Liver (tissue), 9 donors: ENCODE data around the gene TIGD2. TPM values are rescaled to one million over a fixed set of nuclear protein-coding genes. Genes with fewer than 3 reads are reported as not detected.

Experiments
- DNase-seq: peaks from one replicate; pipeline ENCODE4 v3.0.0-alpha.2; 2017; ENCODE audit warnings: low spot score
- H3K27ac ChIP-seq, 2 donors: one replicate each; pipeline ENCODE4 v1.7.0; 2013; ENCODE audit warnings: inconsistent platforms in 2 of 2, low read length in 2 of 2, control low read depth in 1 of 2, low read depth in 1 of 2, mild to moderate bottlenecking in 1 of 2
- H3K27me3 ChIP-seq, 4 donors: one replicate each; pipeline versions ENCODE4 v1.6.1 to v1.7.0; 2013; ENCODE audit warnings: low read length in 3 of 4, inconsistent platforms in 1 of 4, mild to moderate bottlenecking in 1 of 4, moderate library complexity in 1 of 4; ENCODE audit not compliant: control insufficient read depth in 4 of 4, insufficient read depth in 4 of 4
- H3K36me3 ChIP-seq, 4 donors: one replicate each; pipeline versions ENCODE4 v1.6.1 to v1.7.0; 2013; ENCODE audit warnings: low read length in 3 of 4, mild to moderate bottlenecking in 3 of 4, low read depth in 1 of 4, moderate library complexity in 1 of 4; ENCODE audit not compliant: control insufficient read depth in 4 of 4, insufficient read depth in 3 of 4
- H3K4me1 ChIP-seq, 4 donors: one replicate each; pipeline versions ENCODE4 v1.6.1 to v1.7.0; 2013; ENCODE audit warnings: low read length in 3 of 4, mild to moderate bottlenecking in 3 of 4, moderate library complexity in 1 of 4; ENCODE audit not compliant: control insufficient read depth in 4 of 4, insufficient read depth in 4 of 4
- H3K4me3 ChIP-seq, 3 donors: one replicate each; pipeline versions ENCODE4 v1.6.1 to v1.7.0; 2013; ENCODE audit warnings: low read length in 3 of 3, control low read depth in 1 of 3, low read depth in 1 of 3, mild to moderate bottlenecking in 1 of 3
- H3K9ac ChIP-seq, 2 donors: one replicate each; pipeline ENCODE4 v1.7.0; 2013; ENCODE audit warnings: low read length in 2 of 2, mild to moderate bottlenecking in 2 of 2, moderate library complexity in 2 of 2, control low read depth in 1 of 2, low read depth in 1 of 2
- H3K9me3 ChIP-seq, 4 donors: one replicate each; pipeline versions ENCODE4 v1.6.1 to v1.7.0; 2013; ENCODE audit warnings: low read length in 3 of 4; ENCODE audit not compliant: control insufficient read depth in 4 of 4
- EGR1 ChIP-seq, 2 donors: IDR thresholded peaks; 2 replicates each; pipeline ENCODE4 v1.6.1; 2016 to 2018; ENCODE audit warnings: antibody characterized with exemption in 2 of 2, low read depth in 2 of 2
- FOXA1 ChIP-seq: IDR thresholded peaks from 2 replicates; pipeline ENCODE4 v1.6.1; 2016; ENCODE audit warnings: antibody characterized with exemption
- FOXA2 ChIP-seq: IDR thresholded peaks from 2 replicates; pipeline ENCODE4 v1.6.1; 2016; ENCODE audit warnings: antibody characterized with exemption
- GABPA ChIP-seq, 2 donors: IDR thresholded peaks in 1 of 2; conservative IDR thresholded peaks in 1 of 2; 2 replicates each; pipeline ENCODE4 v1.6.1; 2016; ENCODE audit warnings: antibody characterized with exemption in 2 of 2, mild to moderate bottlenecking in 1 of 2, moderate library complexity in 1 of 2
- HNF4A ChIP-seq, 2 donors: conservative IDR thresholded peaks; 2 replicates each; pipeline ENCODE4 v1.6.1; 2016; ENCODE audit warnings: antibody characterized with exemption in 2 of 2, mild to moderate bottlenecking in 2 of 2
- HNF4G ChIP-seq: IDR thresholded peaks from 2 replicates; pipeline ENCODE4 v1.6.1; 2016; ENCODE audit warnings: antibody characterized with exemption
- JUND ChIP-seq, 2 donors: IDR thresholded peaks; 2 replicates each; pipeline ENCODE4 v1.6.1; 2016; ENCODE audit warnings: antibody characterized with exemption in 2 of 2
- NR2F2 ChIP-seq: IDR thresholded peaks from 2 replicates; pipeline ENCODE4 v1.6.1; 2016; ENCODE audit warnings: antibody characterized with exemption
- RAD21 ChIP-seq, 2 donors: IDR thresholded peaks; 2 replicates each; pipeline ENCODE4 v1.6.1; 2016; ENCODE audit warnings: antibody characterized with exemption in 2 of 2, mild to moderate bottlenecking in 2 of 2
- RXRA ChIP-seq, 2 donors: IDR thresholded peaks; 2 replicates each; pipeline ENCODE4 v1.6.1; 2017 to 2018; ENCODE audit warnings: antibody characterized with exemption in 2 of 2, mild to moderate bottlenecking in 1 of 2
- SP1 ChIP-seq: IDR thresholded peaks from 2 replicates; pipeline ENCODE4 v1.6.1; 2018; ENCODE audit warnings: antibody characterized with exemption, mild to moderate bottlenecking
- TAF1 ChIP-seq: conservative IDR thresholded peaks from 2 replicates; pipeline ENCODE4 v1.6.1; 2016; ENCODE audit warnings: antibody characterized with exemption, mild to moderate bottlenecking
- YY1 ChIP-seq: IDR thresholded peaks from 2 replicates; pipeline ENCODE4 v1.6.1; 2016; ENCODE audit warnings: antibody characterized with exemption, mild to moderate bottlenecking
- WGBS: extraction: QIAGEN DNeasy Blood & Tissue Kit; methylation state at CpG from one replicate; pipeline ENCODE4 v1.1.7; 2013; 5-methylcytosine and 5-hydroxymethylcytosine counted together
- polyA plus RNA-seq, 2 donors: library from polyadenylated mRNA; stranded (reverse) in 1 of 2; unstranded in 1 of 2; fragments of 200-250 nt in 1 of 2; fragments of >200 nt in 1 of 2; fragmentation: Nextera tagmentation in 1 of 2; extraction: Ambion mirVana in 1 of 2; gene quantifications; one replicate each; pipeline versions ENCODE4 v1.2.1 to v1.2.3, GENCODE V29; 2013 to 2015
- total RNA-seq, 2 donors: library from RNA; depleted of rRNA; stranded (reverse); fragments of >200 nt; gene quantifications; one replicate each; pipeline ENCODE4 v1.2.3, GENCODE V29; 2014
- TF ChIP-seq, protein P1 (sequence below): IDR thresholded peaks from 2 replicates; pipeline ENCODE4 v1.6.1; 2016; ENCODE audit warnings: antibody characterized with exemption
- TF ChIP-seq, protein P2 (sequence below): fragments of 150-350 bp; IDR thresholded peaks from 2 replicates; pipeline ENCODE4 v1.5.1; 2017; ENCODE audit warnings: improper control_type of control experiment, low read depth, low read length; ENCODE audit not compliant: missing input control
- TF ChIP-seq, protein P3 (sequence below): IDR thresholded peaks from 2 replicates; pipeline ENCODE4 v1.6.1; 2016; ENCODE audit warnings: antibody characterized with exemption, mild to moderate bottlenecking
- TF ChIP-seq, protein P4 (sequence below): IDR thresholded peaks from 2 replicates; pipeline ENCODE4 v1.6.1; 2016; ENCODE audit warnings: antibody characterized with exemption
- TF ChIP-seq, protein P5 (sequence below): IDR thresholded peaks from 2 replicates; pipeline ENCODE4 v1.6.1; 2016; ENCODE audit warnings: antibody characterized with exemption
- donor health status: healthy.
- donor health status: healthy.
- donor health status: healthy.
- donor health status: healthy.
- donor health status: healthy.

TIGD2 gene
- total and polyA plus RNA-seq, 4 donors, result 6.4 to 21.7 (median 9.8) TPM

DNA sequence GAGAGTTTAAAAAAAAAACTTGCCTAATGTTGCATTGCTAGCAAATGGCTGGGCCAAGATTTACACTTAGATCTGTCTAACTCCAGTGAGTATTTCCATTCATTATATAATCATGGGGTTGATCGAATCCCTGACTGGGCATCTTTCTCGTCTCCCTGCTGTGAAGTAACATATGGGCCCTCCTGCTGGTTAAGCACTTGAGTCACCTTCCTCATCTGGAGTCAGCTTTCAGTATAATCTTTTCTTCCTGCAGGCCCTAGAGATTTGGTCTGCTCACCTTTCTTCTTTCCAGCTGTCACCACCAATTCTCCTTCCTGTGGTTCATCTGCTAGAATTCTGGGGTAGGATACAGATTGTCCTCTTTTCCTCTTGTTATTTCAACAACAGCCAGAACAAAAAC lies 41.6 kb downstream of the TIGD2 start:
- no peak for DNase-seq
- no peak for TF ChIP-seq RXRA (IDR thresholded peaks at IDR 0.05)
- no peak for TF ChIP-seq GABPA (IDR thresholded peaks at IDR 0.05 in 1 of 2, conservative IDR thresholded peaks at IDR 0.05 in 1 of 2)
- TF ChIP-seq EGR1 (IDR thresholded peaks at IDR 0.05; ENCODE audit: low read depth in 2 of 2), result no peak
- no peak for TF ChIP-seq FOXA2
- TF ChIP-seq, protein P1, sequence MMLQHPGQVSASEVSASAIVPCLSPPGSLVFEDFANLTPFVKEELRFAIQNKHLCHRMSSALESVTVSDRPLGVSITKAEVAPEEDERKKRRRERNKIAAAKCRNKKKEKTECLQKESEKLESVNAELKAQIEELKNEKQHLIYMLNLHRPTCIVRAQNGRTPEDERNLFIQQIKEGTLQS, result no peak
- TF ChIP-seq, protein P2, sequence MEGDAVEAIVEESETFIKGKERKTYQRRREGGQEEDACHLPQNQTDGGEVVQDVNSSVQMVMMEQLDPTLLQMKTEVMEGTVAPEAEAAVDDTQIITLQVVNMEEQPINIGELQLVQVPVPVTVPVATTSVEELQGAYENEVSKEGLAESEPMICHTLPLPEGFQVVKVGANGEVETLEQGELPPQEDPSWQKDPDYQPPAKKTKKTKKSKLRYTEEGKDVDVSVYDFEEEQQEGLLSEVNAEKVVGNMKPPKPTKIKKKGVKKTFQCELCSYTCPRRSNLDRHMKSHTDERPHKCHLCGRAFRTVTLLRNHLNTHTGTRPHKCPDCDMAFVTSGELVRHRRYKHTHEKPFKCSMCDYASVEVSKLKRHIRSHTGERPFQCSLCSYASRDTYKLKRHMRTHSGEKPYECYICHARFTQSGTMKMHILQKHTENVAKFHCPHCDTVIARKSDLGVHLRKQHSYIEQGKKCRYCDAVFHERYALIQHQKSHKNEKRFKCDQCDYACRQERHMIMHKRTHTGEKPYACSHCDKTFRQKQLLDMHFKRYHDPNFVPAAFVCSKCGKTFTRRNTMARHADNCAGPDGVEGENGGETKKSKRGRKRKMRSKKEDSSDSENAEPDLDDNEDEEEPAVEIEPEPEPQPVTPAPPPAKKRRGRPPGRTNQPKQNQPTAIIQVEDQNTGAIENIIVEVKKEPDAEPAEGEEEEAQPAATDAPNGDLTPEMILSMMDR, result no peak
- TF ChIP-seq, protein P3, sequence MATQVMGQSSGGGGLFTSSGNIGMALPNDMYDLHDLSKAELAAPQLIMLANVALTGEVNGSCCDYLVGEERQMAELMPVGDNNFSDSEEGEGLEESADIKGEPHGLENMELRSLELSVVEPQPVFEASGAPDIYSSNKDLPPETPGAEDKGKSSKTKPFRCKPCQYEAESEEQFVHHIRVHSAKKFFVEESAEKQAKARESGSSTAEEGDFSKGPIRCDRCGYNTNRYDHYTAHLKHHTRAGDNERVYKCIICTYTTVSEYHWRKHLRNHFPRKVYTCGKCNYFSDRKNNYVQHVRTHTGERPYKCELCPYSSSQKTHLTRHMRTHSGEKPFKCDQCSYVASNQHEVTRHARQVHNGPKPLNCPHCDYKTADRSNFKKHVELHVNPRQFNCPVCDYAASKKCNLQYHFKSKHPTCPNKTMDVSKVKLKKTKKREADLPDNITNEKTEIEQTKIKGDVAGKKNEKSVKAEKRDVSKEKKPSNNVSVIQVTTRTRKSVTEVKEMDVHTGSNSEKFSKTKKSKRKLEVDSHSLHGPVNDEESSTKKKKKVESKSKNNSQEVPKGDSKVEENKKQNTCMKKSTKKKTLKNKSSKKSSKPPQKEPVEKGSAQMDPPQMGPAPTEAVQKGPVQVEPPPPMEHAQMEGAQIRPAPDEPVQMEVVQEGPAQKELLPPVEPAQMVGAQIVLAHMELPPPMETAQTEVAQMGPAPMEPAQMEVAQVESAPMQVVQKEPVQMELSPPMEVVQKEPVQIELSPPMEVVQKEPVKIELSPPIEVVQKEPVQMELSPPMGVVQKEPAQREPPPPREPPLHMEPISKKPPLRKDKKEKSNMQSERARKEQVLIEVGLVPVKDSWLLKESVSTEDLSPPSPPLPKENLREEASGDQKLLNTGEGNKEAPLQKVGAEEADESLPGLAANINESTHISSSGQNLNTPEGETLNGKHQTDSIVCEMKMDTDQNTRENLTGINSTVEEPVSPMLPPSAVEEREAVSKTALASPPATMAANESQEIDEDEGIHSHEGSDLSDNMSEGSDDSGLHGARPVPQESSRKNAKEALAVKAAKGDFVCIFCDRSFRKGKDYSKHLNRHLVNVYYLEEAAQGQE, result no peak
- TF ChIP-seq FOXA1, result no peak
- no peak for TF ChIP-seq JUND (IDR thresholded peaks at IDR 0.05)
- TF ChIP-seq HNF4A (conservative IDR thresholded peaks at IDR 0.05), result no peak
- no peak for TF ChIP-seq RAD21 (IDR thresholded peaks at IDR 0.05)
- TF ChIP-seq YY1, result no peak
- TF ChIP-seq TAF1, result no peak
- no peak for TF ChIP-seq SP1
- TF ChIP-seq NR2F2, result no peak
- TF ChIP-seq, protein P4, sequence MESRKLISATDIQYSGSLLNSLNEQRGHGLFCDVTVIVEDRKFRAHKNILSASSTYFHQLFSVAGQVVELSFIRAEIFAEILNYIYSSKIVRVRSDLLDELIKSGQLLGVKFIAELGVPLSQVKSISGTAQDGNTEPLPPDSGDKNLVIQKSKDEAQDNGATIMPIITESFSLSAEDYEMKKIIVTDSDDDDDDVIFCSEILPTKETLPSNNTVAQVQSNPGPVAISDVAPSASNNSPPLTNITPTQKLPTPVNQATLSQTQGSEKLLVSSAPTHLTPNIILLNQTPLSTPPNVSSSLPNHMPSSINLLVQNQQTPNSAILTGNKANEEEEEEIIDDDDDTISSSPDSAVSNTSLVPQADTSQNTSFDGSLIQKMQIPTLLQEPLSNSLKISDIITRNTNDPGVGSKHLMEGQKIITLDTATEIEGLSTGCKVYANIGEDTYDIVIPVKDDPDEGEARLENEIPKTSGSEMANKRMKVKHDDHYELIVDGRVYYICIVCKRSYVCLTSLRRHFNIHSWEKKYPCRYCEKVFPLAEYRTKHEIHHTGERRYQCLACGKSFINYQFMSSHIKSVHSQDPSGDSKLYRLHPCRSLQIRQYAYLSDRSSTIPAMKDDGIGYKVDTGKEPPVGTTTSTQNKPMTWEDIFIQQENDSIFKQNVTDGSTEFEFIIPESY, result no peak
- TF ChIP-seq HNF4G, result no peak
- TF ChIP-seq, protein P5, sequence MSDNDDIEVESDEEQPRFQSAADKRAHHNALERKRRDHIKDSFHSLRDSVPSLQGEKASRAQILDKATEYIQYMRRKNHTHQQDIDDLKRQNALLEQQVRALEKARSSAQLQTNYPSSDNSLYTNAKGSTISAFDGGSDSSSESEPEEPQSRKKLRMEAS, result no peak
- Histone ChIP-seq H3K9me3 (no peaks in the 10 kb centered on the region), H3K27ac (no peak overlapping the region), H3K4me1 (no peaks in the 10 kb centered on the region), H3K27me3 (no peaks in the 10 kb centered on the region), H3K9ac (no peak overlapping the region), H3K36me3 (no peaks in the 10 kb centered on the region), H3K4me3 (no peak overlapping the region)
- 85% methylated on average over 2 of the region's 2 CpGs for WGBS
